ENCODE measurements around the gene FHOD3.

FHOD3 gene

GRCh38 chr18:36387310-36387709, 89.8 kb downstream of the FHOD3 start:
- no peak for DNase-seq

- DNase-seq, result no peak
These were observed 90.8 kb downstream of the FHOD3 start for GRCh38 chr18:36388310-36388709.

- no peak for DNase-seq
These were observed 91.5 kb downstream of the FHOD3 start for GRCh38 chr18:36389027-36389426.

- DNase-seq, result no peak
These were observed 92.5 kb downstream of the FHOD3 start for GRCh38 chr18:36389811-36390581.

- DNase-seq, result no peak
These were observed 94.1 kb downstream of the FHOD3 start for GRCh38 chr18:36391426-36392145.

- no peak for DNase-seq
These were observed 94.9 kb downstream of the FHOD3 start for GRCh38 chr18:36392164-36392978.

GRCh38 chr18:36392979-36393287, 95.4 kb downstream of the FHOD3 start:
- no peak for DNase-seq

GRCh38 chr18:36394486-36394885, 97.0 kb downstream of the FHOD3 start:
- no peak for DNase-seq

GRCh38 chr18:36396190-36396589, 98.7 kb downstream of the FHOD3 start:
- DNase-seq, result no peak

GRCh38 chr18:36397033-36397432, 99.5 kb downstream of the FHOD3 start:
- DNase-seq, result no peak

GRCh38 chr18:36398419-36398818, 100.9 kb downstream of the FHOD3 start:
- no peak for DNase-seq

GRCh38 chr18:36399055-36399454, 101.5 kb downstream of the FHOD3 start:
- no peak for DNase-seq

GRCh38 chr18:36401462-36401861, 103.9 kb downstream of the FHOD3 start:
- no peak for DNase-seq

- no peak for DNase-seq
These were observed 105.4 kb downstream of the FHOD3 start for GRCh38 chr18:36402765-36403396.

- DNase-seq, result no peak
These were observed 106.6 kb downstream of the FHOD3 start for GRCh38 chr18:36403896-36404820.

GRCh38 chr18:36405611-36406010, 108.1 kb downstream of the FHOD3 start:
- no peak for DNase-seq

GRCh38 chr18:36406805-36407204, 109.3 kb downstream of the FHOD3 start:
- DNase-seq, result no peak

- DNase-seq, result no peak
These were observed 111.1 kb downstream of the FHOD3 start for GRCh38 chr18:36408606-36409005.

- no peak for DNase-seq
These were observed 112.3 kb downstream of the FHOD3 start for GRCh38 chr18:36409779-36410178.

GRCh38 chr18:36410346-36410745, 112.8 kb downstream of the FHOD3 start:
- no peak for DNase-seq

- no peak for DNase-seq
These were observed 114.2 kb downstream of the FHOD3 start for GRCh38 chr18:36411745-36412168.

- DNase-seq, result no peak
These were observed 115.3 kb downstream of the FHOD3 start for GRCh38 chr18:36412778-36413177.

All from stimulated activated CD4-positive, alpha-beta T cell treated with anti-CD3 and anti-CD28 coated beads, Interleukin-4, amount 100 ng/mL, for 1 hour (primary cell).